K562 (cell line): ENCODE results near the gene NME2. TPM values are rescaled to one million over a fixed set of nuclear protein-coding genes. Genes with fewer than 3 reads are reported as not detected.
A peak's percentile ranks its signal among the peaks of the same experiment; 100 is the strongest.

Source experiments
- CBFA2T3 ChIP-seq: fragments of 450-650 bp; IDR thresholded peaks from 2 replicates; pipeline ENCODE4 v1.6.1; 2017
- CBX5 ChIP-seq: IDR thresholded peaks from 2 replicates; pipeline ENCODE4 v1.6.1; 2014; ENCODE audit warnings: low read depth, borderline replicate concordance
- CTCF ChIP-seq, 3 experiments: IDR thresholded peaks in 2 of 3; conservative IDR thresholded peaks in 1 of 3; 2 replicates each; pipeline ENCODE4 v1.5.1; 2011 to 2012; ENCODE audit warnings: low read length in 3 of 3, mild to moderate bottlenecking in 3 of 3, control low read depth in 2 of 3, improper control_type of control experiment in 1 of 3, inconsistent platforms in 1 of 3, low read depth in 1 of 3, mixed read lengths in 1 of 3, moderate library complexity in 1 of 3; ENCODE audit not compliant: insufficient read depth in 2 of 3
- ELK3 ChIP-seq: fragments of 450-650 bp; formaldehyde crosslinking; IDR thresholded peaks from 2 replicates; pipeline ENCODE4 v1.4.0; 2020; ENCODE audit warnings: mild to moderate bottlenecking
- FOXK2 ChIP-seq, 2 experiments: fragments of 450-650 bp; IDR thresholded peaks in 1 of 2; conservative IDR thresholded peaks in 1 of 2; 2 replicates each; pipeline ENCODE4 v1.6.1; 2016; ENCODE audit warnings: low read depth in 2 of 2, mild to moderate bottlenecking in 1 of 2
- KDM1A ChIP-seq, 2 experiments: fragments of 450-650 bp; IDR thresholded peaks; 2 replicates each; pipeline ENCODE4 v1.6.1; 2016; ENCODE audit warnings: mild to moderate bottlenecking in 2 of 2
- MAFF ChIP-seq: IDR thresholded peaks from 2 replicates; pipeline ENCODE4 v1.6.1; 2012; ENCODE audit warnings: low read length, improper control_type of control experiment
- MCM5 ChIP-seq: fragments of 450-650 bp; IDR thresholded peaks from 2 replicates; pipeline ENCODE4 v1.6.1; 2016; ENCODE audit warnings: low read depth
- MTA3 ChIP-seq: fragments of 450-650 bp; formaldehyde crosslinking; IDR thresholded peaks from 2 replicates; pipeline ENCODE4 v1.6.1; 2017; ENCODE audit warnings: mild to moderate bottlenecking, borderline replicate concordance
- NR1H2 ChIP-seq: sonication (generic); formaldehyde crosslinking; IDR thresholded peaks from 2 replicates; pipeline ENCODE4 v1.4.0; 2020; ENCODE audit warnings: mild to moderate bottlenecking, missing genetic modification reagents
- TBP ChIP-seq: optimal IDR thresholded peaks from 2 replicates; pipeline ENCODE3; 2011; ENCODE audit warnings: low read depth, low read length, improper control_type of control experiment
- TCF15 ChIP-seq: fragments of 250-450 bp; sonication (Bioruptor Pico); IDR thresholded peaks from 2 replicates; pipeline ENCODE4 v1.8.0; 2022; ENCODE audit warnings: moderate library complexity, mild to moderate bottlenecking, inconsistent platforms
- ZEB2 ChIP-seq: fragments of 450-650 bp; IDR thresholded peaks from 2 replicates; pipeline ENCODE4 v1.6.1; 2016
- ZKSCAN8 ChIP-seq: fragments of 200-800 bp; sonication (Bioruptor generic); IDR thresholded peaks from 2 replicates; pipeline ENCODE4 v1.6.1; 2016; ENCODE audit warnings: missing genetic modification characterization, missing compliant biosample characterization
- ZNF584 ChIP-seq: fragments of 200-800 bp; sonication (Bioruptor generic); IDR thresholded peaks from 2 replicates; pipeline ENCODE4 v1.6.1; 2016; ENCODE audit warnings: low read depth, mild to moderate bottlenecking, missing genetic modification characterization, missing compliant biosample characterization
- polyA plus RNA-seq, 8 experiments: library from polyadenylated mRNA; depleted of rRNA in 4 of 8; stranded (reverse) in 5 of 8; unstranded in 3 of 8; fragments of >200 nt; fragmentation: Nextera tagmentation in 2 of 8; fragmentation: Illumina TruSeq in 1 of 8; extraction: Ambion mirVana in 2 of 8; extraction: Trizol in 1 of 8; gene quantifications; 2 replicates each; pipeline versions ENCODE4 v1.2.1 to v1.2.3, GENCODE V29; 2011 to 2014; ENCODE audit warnings: inconsistent platforms in 1 of 8, missing spikeins in 1 of 8
- total RNA-seq, 7 experiments: library from RNA; depleted of rRNA in 6 of 7; stranded (reverse); fragments of >200 nt in 6 of 7; fragmentation: Illumina TruSeq in 2 of 7; extraction: Trizol in 2 of 7; gene quantifications; 2 replicates each; pipeline versions ENCODE4 v1.2.1 to v1.2.3, GENCODE V29; 2011 to 2021; ENCODE audit warnings: low replicate concordance in 1 of 7

NME2 gene
- total and polyA plus RNA-seq, 9 of the 15 experiments (the other 6 are each of a cell fraction or from before 2014, with no cell fraction given): 684 to 1,202 (median 924) TPM

- TF ChIP-seq ZKSCAN8 (CRISPR knock-in tag): no peak; the same call in 1 of the 2 replicates
- TF ChIP-seq KDM1A (IDR thresholded peaks at IDR 0.05): 0 out of 4 replicates have a peak, but pooled peaks of 1 of the 2 experiments have one; percentile 9
- no peak for TF ChIP-seq FOXK2 (conservative IDR thresholded peaks at IDR 0.05 in 1 of 2, IDR thresholded peaks at IDR 0.05 in 1 of 2; ENCODE audit: low read depth in 2 of 2)
- TF ChIP-seq CBFA2T3: no peak
- no peak for TF ChIP-seq MAFF
- no peak for TF ChIP-seq TBP
- TF ChIP-seq ZEB2: no peak
- no peak for TF ChIP-seq NR1H2 (CRISPR knock-in tag)
- TF ChIP-seq MTA3: no peak
- TF ChIP-seq CBX5: no peak
- no peak for TF ChIP-seq CTCF (IDR thresholded peaks at IDR 0.05 in 2 of 3, conservative IDR thresholded peaks at IDR 0.05 in 1 of 3; ENCODE audit: insufficient read depth in 2 of 3, low read depth in 1 of 3, low read length in 3 of 3)
- TF ChIP-seq TCF15 (CRISPR knock-in tag): no peak
- no peak for TF ChIP-seq ELK3
- no peak for TF ChIP-seq ZNF584 (CRISPR knock-in tag)
- no peak for TF ChIP-seq MCM5
These were observed 12.0 kb upstream of the NME2 start (continued) for GRCh38 chr17:51154176-51154575.
